Transverse colon (tissue), 4 donors: ENCODE data around the gene BMPER.

Experiments used
- POLR2A ChIP-seq: fragments of 450-650 bp; IDR thresholded peaks from one replicate; pipeline ENCODE4 v1.6.1; 2016; ENCODE audit warnings: antibody characterized with exemption, mild to moderate bottlenecking, moderate library complexity
- POLR2AphosphoS5 ChIP-seq, 3 donors: sonication (generic); formaldehyde crosslinking; IDR thresholded peaks; one replicate each; pipeline ENCODE4 v1.6.1; 2016; ENCODE audit warnings: antibody characterized with exemption in 3 of 3
- TF ChIP-seq, protein P1 (sequence below), 5 experiments: fragments of 200-600 bp in 3 of 5; fragments of 450-650 bp in 2 of 5; sonication (generic) in 3 of 5; IDR thresholded peaks; 1 replicate in 2 of 5; 2 replicates in 3 of 5; pipeline ENCODE4 v1.5.1; 2016 to 2017; ENCODE audit warnings: antibody characterized with exemption in 5 of 5, inconsistent platforms in 3 of 5, mild to moderate bottlenecking in 2 of 5, moderate library complexity in 1 of 5

DNA sequence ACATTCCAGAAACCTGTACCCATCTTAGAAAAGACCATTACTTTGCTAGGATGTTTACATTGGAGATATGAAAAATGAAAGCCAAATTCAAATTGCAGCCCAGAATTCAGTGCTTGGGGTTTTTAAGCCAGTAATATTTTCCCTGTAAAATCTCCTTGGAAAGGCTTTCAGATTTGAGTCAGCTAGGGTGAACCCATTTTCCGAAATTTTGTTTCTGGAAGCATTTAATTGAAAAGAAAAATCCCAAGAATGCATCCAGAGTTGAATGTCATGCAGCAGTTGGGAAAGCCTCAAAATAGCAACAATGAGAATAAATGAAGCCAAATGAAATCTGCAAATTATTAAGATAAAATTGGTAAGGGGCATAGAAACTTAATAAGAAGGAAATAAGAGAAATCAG lies 106.4 kb downstream of the BMPER start:
- TF ChIP-seq POLR2A (no peak), POLR2AphosphoS5 (IDR thresholded peaks at IDR 0.05) (no peak)
- TF ChIP-seq, protein P1, sequence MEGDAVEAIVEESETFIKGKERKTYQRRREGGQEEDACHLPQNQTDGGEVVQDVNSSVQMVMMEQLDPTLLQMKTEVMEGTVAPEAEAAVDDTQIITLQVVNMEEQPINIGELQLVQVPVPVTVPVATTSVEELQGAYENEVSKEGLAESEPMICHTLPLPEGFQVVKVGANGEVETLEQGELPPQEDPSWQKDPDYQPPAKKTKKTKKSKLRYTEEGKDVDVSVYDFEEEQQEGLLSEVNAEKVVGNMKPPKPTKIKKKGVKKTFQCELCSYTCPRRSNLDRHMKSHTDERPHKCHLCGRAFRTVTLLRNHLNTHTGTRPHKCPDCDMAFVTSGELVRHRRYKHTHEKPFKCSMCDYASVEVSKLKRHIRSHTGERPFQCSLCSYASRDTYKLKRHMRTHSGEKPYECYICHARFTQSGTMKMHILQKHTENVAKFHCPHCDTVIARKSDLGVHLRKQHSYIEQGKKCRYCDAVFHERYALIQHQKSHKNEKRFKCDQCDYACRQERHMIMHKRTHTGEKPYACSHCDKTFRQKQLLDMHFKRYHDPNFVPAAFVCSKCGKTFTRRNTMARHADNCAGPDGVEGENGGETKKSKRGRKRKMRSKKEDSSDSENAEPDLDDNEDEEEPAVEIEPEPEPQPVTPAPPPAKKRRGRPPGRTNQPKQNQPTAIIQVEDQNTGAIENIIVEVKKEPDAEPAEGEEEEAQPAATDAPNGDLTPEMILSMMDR (IDR thresholded peaks at IDR 0.05) = no peak
